CD4-positive, alpha-beta T cell (primary cell): ENCODE data around the gene DNPH1. TPM values are rescaled to one million over a fixed set of nuclear protein-coding genes. Genes with fewer than 3 reads are reported as not detected.
A peak's percentile ranks its signal among the peaks of the same experiment; 100 is the strongest.

Experiments used
- ATAC-seq: fragments of 200-7000 bp; cut with Tn5 transposase; one replicate; pipeline ENCODE4 v1.10.0; 2022; ENCODE audit warnings: mild to moderate bottlenecking; ENCODE audit not compliant: poor library complexity
- CTCF ChIA-PET: fragments of 350-600 bp; sonication (Branson Sonifier 250); formaldehyde crosslinking; loops from one replicate; lab custom pipeline; 2021; ENCODE audit warnings: antibody characterized with exemption, inconsistent platforms; lab: Charles Lee
- POLR2A ChIA-PET: fragments of 350-600 bp; sonication (Branson Sonifier 250); formaldehyde crosslinking; loops from one replicate; lab custom pipeline; 2021; ENCODE audit warnings: antibody characterized with exemption, inconsistent platforms; lab: Charles Lee
- DNase-seq, 14 experiments: peaks; one replicate each; pipeline ENCODE4 v3.0.0-alpha.2; 2013 to 2020; ENCODE audit warnings: mixed read lengths in 2 of 14
- H3K27ac ChIP-seq, 2 donors: one replicate each; pipeline versions ENCODE4 v1.5.1 to v1.7.0; 2013; ENCODE audit warnings: low read length in 2 of 2, low read depth in 1 of 2, mild to moderate bottlenecking in 1 of 2
- H3K27me3 ChIP-seq, 2 experiments: 1 replicate in 1 of 2; 2 replicates in 1 of 2; pipeline versions ENCODE4 v1.6.1 to v1.7.0; 2013; ENCODE audit warnings: low read length in 2 of 2, control low read depth in 1 of 2, mild to moderate bottlenecking in 1 of 2, moderate library complexity in 1 of 2; ENCODE audit not compliant: insufficient read depth in 2 of 2, control insufficient read depth in 1 of 2
- H3K36me3 ChIP-seq: one replicate; pipeline ENCODE4 v1.6.1; 2013; ENCODE audit warnings: low read length, control low read depth; ENCODE audit not compliant: insufficient read depth
- H3K4me1 ChIP-seq: one replicate; pipeline ENCODE4 v1.6.1; 2013; ENCODE audit warnings: low read length, control low read depth; ENCODE audit not compliant: insufficient read depth
- H3K4me3 ChIP-seq: one replicate; pipeline ENCODE4 v1.5.1; 2013; ENCODE audit warnings: mild to moderate bottlenecking, low read length, moderate library complexity
- H3K9me3 ChIP-seq, 2 experiments: 1 replicate in 1 of 2; 2 replicates in 1 of 2; pipeline versions ENCODE4 v1.6.1 to v1.7.0; 2013; ENCODE audit warnings: low read length in 2 of 2, mild to moderate bottlenecking in 2 of 2, control low read depth in 1 of 2, moderate library complexity in 1 of 2; ENCODE audit not compliant: control insufficient read depth in 1 of 2, insufficient read depth in 1 of 2
- H3K27ac Mint-ChIP-seq: one replicate; pipeline ENCODE4 v1.8.0; 2020; ENCODE audit warnings: mixed read lengths
- H3K27me3 Mint-ChIP-seq: one replicate; pipeline ENCODE4 v1.8.0; 2021; ENCODE audit warnings: mixed read lengths
- H3K36me3 Mint-ChIP-seq: one replicate; pipeline ENCODE4 v1.8.0; 2021; ENCODE audit warnings: low read depth, mixed read lengths
- H3K4me1 Mint-ChIP-seq: one replicate; pipeline ENCODE4 v1.8.0; 2021; ENCODE audit warnings: low read depth, mixed read lengths
- H3K4me3 Mint-ChIP-seq: one replicate; pipeline ENCODE4 v1.8.0; 2020; ENCODE audit warnings: mild to moderate bottlenecking, mixed read lengths
- H3K9me3 Mint-ChIP-seq: one replicate; pipeline ENCODE4 v1.8.0; 2020; ENCODE audit warnings: mixed read lengths
- intact Hi-C, 2 experiments: fragments of 100-400 bp; cut with DNase I in 1 of 2; cut with micrococcal nuclease in 1 of 2; formaldehyde crosslinking; loops; one replicate each; pipeline versions ENCODE4 v1.15.1 to v1.9.0; 2023 to 2025; cut with DNase I, micrococcal nuclease
- total RNA-seq, 174 experiments: library from RNA in 2 of 174; stranded (reverse) in 2 of 174; gene quantifications; one replicate each; pipeline ENCODE4 v1.2.3 and lab custom pipeline; 2021 to 2026
- TF ChIP-seq, protein P1 (sequence below): fragments of 200-600 bp; IDR thresholded peaks from one replicate; pipeline ENCODE4 v1.8.0; 2022; ENCODE audit warnings: antibody characterized with exemption, mild to moderate bottlenecking

The DNPH1 gene
- total RNA-seq, 2 experiments from 2014 or later, result 27.3 to 30.6 TPM

DNA sequence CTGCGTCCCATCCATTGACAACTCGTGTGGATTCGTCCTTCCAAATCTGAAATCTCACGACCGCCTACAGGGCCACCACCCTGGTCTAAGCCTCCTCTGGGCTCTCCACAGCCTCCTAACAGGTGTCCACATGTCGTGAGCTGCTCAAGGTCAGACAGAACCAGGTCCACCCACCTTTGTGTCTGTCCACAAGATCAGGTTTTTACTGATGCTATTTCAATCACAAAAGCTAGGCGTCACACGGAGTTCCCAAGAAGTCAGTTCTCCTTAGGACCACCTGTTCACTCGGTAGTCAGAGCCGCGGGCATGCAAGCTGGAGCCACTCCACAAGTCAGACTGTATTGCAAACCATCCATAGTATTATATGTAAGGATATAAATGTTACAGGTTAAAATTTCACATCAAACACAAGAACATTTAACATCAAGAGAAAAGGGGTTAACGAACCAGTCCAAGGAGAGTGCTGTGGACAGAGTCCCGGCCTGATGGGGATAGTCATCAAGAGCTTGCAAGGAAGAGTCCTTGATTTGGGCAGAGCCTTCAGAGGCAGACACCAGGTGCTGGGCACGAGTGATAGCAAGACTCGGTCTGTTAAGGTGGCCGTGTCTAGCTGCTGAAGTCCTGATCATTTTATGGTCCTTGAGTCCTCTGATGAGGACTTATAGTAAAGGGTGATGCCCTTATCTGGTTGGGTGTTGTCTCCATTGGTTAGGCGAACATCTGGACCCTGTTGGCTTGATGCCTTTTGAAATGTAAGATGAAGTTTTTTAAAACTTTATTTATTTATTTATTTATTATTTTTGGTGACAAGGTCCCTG is 731 bp upstream of the DNPH1 start:
- peaks cover 38% of the 10 kb centered on the region for H3K4me1 Mint-ChIP-seq
- CTCF ChIA-PET, result interaction anchor here (0.5 to 2.0 kb wide), 18 partner anchors 8 to 1714 kb away, joined by 3 to 18 read pairs (median 6); partner anchors contain the start of genes ABCC10, CRIP3, CUL9 and TTBK1
- peak overlapping the region; percentile 68 for H3K4me3 ChIP-seq
- intact Hi-C loops, result loop anchor here in 1 of 2 experiments (1.0 to 2.0 kb wide), 2 partner anchors 48 to 57 kb away; partner anchors contain the start of gene CUL9
- H3K36me3 ChIP-seq, result peaks cover 3% of the 10 kb centered on the region
- peaks cover 39% of the 10 kb centered on the region for H3K4me1 ChIP-seq
- ATAC-seq, result no peak
- no peaks in the 10 kb centered on the region for H3K9me3 Mint-ChIP-seq
- peak overlapping the region in 1 of 2 donors; percentile 56 for H3K27ac ChIP-seq
- no peak for DNase-seq
- peaks cover 5% of the 10 kb centered on the region for H3K36me3 Mint-ChIP-seq
- peak overlapping the region; percentile 93 for H3K4me3 Mint-ChIP-seq
- no peaks in the 10 kb centered on the region for H3K27me3 ChIP-seq
- POLR2A ChIA-PET, result interaction anchor here (0.7 to 2.3 kb wide), 10 partner anchors 8 to 154 kb away, joined by 3 to 10 read pairs (median 6); partner anchors contain the start of genes CUL9 and ZNF318
- H3K27ac Mint-ChIP-seq, result peak overlapping the region; percentile 85
- TF ChIP-seq, protein P1, sequence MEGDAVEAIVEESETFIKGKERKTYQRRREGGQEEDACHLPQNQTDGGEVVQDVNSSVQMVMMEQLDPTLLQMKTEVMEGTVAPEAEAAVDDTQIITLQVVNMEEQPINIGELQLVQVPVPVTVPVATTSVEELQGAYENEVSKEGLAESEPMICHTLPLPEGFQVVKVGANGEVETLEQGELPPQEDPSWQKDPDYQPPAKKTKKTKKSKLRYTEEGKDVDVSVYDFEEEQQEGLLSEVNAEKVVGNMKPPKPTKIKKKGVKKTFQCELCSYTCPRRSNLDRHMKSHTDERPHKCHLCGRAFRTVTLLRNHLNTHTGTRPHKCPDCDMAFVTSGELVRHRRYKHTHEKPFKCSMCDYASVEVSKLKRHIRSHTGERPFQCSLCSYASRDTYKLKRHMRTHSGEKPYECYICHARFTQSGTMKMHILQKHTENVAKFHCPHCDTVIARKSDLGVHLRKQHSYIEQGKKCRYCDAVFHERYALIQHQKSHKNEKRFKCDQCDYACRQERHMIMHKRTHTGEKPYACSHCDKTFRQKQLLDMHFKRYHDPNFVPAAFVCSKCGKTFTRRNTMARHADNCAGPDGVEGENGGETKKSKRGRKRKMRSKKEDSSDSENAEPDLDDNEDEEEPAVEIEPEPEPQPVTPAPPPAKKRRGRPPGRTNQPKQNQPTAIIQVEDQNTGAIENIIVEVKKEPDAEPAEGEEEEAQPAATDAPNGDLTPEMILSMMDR, result no peak
- no peaks in the 10 kb centered on the region for H3K9me3 ChIP-seq
- peaks cover 6% of the 10 kb centered on the region for H3K27me3 Mint-ChIP-seq

GRCh38 chr6:43226192-43226851 is 3.0 kb downstream of the DNPH1 start:
- H3K36me3 Mint-ChIP-seq, result peaks cover 28% of the 10 kb centered on the region
- H3K27ac Mint-ChIP-seq, result peak overlapping the region; percentile 100
- Histone ChIP-seq H3K27me3 (no peaks in the 10 kb centered on the region), H3K9me3 (no peaks in the 10 kb centered on the region), H3K4me3 (no peak overlapping the region), H3K27ac (peak overlapping the region; percentile 96 to 98), H3K36me3 (peaks cover 8% of the 10 kb centered on the region), H3K4me1 (peaks cover 75% of the 10 kb centered on the region)
- TF ChIP-seq, protein P1, result no peak
- no peaks in the 10 kb centered on the region for H3K27me3 Mint-ChIP-seq
- peaks cover 62% of the 10 kb centered on the region for H3K4me1 Mint-ChIP-seq
- ATAC-seq (no peak), DNase-seq (peak in 1 of 14 experiments; percentile 29)
- H3K9me3 Mint-ChIP-seq, result no peaks in the 10 kb centered on the region
- ChIA-PET POLR2A (interaction anchor here (1.5 kb wide), 1 partner anchor 41 kb away, joined by 4 read pairs; no protein-coding TSS in a partner anchor), CTCF (no interaction called here)
- intact Hi-C loops, result no loop called here
- peak overlapping the region; percentile 71 for H3K4me3 Mint-ChIP-seq

DNA sequence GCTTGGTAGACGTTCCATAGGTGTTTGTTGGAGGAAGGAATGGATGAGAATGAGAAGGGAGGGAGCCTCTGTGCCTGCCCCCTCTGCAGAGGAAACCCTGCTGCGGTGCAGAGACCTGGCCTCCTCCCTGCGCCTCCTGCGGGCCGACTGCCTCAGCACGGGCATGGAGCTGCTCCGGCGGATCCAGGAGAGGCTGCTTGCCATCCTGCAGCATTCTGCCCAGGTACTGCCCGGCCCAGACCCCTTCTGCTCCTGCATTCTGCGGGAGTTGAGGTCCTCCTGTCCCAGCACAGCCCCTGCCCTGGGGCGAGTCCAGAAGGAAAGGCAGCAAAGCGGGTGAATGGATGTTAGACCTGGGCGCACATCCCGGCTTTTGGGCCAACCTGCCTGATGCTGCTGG is 6.1 kb downstream of the DNPH1 start:
- ATAC-seq (no peak), DNase-seq (peak in 2 of 14 experiments; percentile 34 to 38)
- Mint-ChIP-seq H3K27ac (peak overlapping the region; percentile 100), H3K4me1 (peaks cover 67% of the 10 kb centered on the region), H3K4me3 (no peak overlapping the region), H3K36me3 (peaks cover 53% of the 10 kb centered on the region), H3K9me3 (no peaks in the 10 kb centered on the region), H3K27me3 (no peaks in the 10 kb centered on the region)
- TF ChIP-seq, protein P1, result no peak
- Histone ChIP-seq H3K9me3 (no peaks in the 10 kb centered on the region), H3K36me3 (peaks cover 16% of the 10 kb centered on the region), H3K27ac (peak overlapping the region; percentile 96 to 98), H3K27me3 (no peaks in the 10 kb centered on the region), H3K4me3 (no peak overlapping the region), H3K4me1 (peaks cover 67% of the 10 kb centered on the region)
- intact Hi-C loops, result loop anchor here in 1 of 2 experiments (5.0 kb wide), 2 partner anchors 36 to 51 kb away; partner anchors contain the start of gene SRF
- CTCF ChIA-PET, result interaction anchor here (1.1 to 1.9 kb wide), 2 partner anchors 48 to 175 kb away, joined by 3 to 4 read pairs; no protein-coding TSS in a partner anchor
- POLR2A ChIA-PET, result interaction anchor here (0.8 kb wide), 1 partner anchor 15 kb away, joined by 3 read pairs; no protein-coding TSS in a partner anchor
